GM21360 (cell line): ENCODE results near the gene PDE4D.
A peak's percentile ranks its signal among the peaks of the same experiment; 100 is the strongest.
"Not testable (repeated sequence)": the region's sequence is repeated elsewhere in the genome, so short reads cannot be mapped to it uniquely, and the experiment has no call there.

Source experiments
- ATAC-seq: cut with Tn5 transposase; IDR thresholded peaks from one replicate; pipeline ENCODE4 v1.9.1; 2021; ENCODE audit warnings: mild to moderate bottlenecking, moderate library complexity; ENCODE audit not compliant: unreplicated experiment

The PDE4D gene

DNA sequence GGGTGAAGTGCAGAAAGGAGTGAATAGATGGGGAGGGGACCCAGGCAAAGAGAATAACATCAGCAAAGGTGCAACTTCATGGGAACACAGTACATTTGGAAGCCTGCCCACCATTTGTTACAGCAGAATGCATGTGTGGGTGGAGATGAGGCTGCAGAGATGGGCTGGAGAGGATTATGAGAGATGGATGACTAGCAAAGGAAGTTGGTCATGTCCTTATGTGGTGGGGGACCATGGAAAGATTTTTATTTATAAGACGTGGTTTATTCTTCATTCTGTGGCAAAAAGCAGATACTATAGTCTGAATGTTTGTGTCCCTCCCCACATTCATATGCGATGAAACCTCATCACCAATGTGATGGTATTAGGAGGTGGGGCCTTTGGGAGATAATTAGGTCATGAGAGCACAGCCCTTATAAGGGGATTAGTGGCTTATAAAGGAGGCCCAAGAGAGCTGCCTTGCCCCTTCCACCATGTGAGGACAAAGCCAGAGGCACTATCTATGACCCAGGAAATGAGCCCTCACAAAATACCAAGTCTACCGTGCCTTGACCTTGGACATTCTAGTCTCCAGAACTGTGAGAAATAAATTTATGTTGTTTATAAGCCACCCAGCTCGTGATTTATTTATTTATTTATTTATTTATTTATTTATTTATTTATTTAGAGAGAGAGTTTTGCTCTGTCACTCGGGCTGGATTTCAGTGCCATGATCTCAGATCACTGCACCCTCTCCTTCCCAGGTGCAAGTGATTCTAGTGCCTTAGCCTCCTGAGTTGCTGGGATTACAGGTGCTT lies 827.0 kb downstream of the PDE4D start:
- no peak for ATAC-seq

DNA sequence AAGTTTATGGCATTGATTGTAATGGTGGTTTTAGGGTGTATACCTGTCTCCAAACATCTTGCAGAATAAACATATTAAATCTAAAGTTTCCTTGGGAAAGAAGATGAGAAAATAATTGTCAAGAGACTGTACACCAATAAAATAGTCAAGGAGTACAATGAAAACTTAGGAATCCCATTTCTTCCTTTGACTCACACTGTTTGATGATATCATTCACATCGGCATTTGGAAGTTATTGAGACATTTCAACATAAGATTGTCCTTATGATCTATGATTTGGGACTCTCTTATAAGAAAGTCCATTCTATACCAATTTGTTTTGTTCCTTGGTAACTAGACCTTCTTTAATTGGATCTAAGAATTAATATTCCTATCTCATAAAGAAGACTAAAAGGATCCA lies 828.0 kb downstream of the PDE4D start:
- no peak for ATAC-seq

DNA sequence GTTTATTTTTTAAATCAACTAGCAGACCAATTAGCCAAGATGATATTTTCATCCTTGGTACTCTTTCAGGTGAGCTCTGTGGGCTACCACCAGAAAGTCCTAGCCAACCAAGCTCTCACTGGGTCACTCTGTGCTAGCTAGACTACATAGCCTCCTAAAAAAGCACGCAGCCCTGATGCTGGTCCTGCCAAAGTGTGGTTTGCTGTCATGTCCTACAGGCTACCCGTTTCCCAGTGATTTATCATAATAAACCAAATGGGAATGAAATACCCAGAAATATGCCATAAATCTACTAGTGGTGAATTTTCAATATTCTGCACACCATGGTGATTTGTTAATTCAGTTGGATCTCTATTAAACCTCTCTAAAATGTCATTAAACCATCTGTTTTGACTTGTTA lies 829.2 kb downstream of the PDE4D start:
- ATAC-seq, result no peak

DNA sequence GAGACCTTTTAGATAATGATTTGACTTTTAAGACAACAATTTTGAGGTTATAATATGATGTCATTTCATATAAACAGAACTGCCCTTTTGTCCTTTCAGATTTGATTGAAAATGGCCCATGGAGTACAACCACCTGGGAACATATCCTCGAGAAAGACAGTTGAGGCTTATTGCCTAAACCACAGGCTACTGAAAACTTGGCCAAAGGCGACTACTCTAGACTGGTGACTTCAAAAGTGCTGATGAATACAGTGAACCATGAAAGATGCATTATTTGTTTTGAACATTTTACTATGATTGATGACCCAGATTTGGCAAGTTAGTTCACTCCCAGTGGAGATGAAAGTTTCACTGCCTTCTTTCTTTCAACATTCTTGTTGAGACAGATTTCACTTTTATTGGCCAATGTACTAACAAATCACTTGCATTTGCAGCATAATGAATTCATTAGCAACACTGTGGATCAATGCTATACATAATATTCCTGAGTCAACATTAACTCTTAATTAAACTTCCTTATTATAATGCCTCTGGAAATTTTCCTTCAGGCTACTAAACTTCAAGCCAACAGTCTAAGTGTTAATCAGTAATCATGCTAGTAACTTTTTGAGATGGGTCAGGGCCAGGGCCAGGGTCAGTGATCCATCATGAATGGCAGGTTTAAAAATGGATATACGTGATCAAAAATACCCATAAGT lies 830.4 kb downstream of the PDE4D start:
- no peak for ATAC-seq

DNA sequence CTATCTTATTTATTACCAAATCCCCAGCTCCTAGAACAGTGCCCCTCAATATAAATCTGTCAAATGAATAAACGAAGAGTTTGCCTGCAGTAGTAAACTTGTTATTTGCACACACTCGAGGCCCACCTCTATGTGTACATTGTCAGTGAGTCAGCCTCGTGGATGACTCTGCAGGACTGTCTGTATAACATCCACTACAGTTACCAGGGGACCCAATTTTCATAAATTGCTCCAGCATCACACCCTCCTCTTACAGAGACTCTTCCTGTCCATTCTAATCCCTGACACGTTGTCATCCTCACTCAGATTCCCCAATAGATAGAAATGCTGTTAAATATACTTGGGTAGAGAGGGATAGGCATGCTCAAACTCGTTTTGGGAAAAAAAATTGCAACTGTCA lies 832.1 kb downstream of the PDE4D start:
- ATAC-seq, result no peak

DNA sequence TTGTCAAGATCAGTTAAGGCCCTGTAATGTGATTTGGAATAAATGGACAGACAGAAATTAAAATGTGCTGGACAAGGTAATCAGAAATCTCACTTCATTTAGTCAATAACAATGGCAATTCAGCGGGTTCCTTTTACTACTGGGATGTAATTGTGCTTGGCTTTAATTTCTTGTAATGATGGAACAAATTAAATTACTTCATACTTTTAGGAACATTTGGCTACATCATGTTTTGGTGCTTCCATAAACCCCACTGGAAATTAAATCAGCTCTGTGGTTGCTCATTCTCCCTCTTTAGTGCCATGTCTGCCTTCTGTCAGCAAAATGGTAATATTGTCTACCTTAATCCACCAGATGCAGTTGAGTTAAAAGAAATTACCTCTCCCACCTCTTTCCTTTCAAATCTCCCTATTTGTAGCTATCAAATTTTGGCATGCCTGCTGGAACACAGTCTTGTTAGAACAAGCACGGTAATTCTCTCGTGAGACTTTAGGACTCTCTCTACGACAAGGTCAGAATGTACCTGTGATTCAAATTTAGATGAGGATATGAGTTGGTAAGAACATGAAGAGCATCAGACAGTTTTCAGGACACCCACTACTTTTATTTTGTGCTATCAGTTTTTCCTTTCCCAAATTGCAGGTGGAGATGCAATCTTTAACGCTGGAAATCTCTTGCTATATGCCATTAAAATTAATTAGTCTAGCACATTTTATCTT lies 834.4 kb downstream of the PDE4D start:
- no peak for ATAC-seq

DNA sequence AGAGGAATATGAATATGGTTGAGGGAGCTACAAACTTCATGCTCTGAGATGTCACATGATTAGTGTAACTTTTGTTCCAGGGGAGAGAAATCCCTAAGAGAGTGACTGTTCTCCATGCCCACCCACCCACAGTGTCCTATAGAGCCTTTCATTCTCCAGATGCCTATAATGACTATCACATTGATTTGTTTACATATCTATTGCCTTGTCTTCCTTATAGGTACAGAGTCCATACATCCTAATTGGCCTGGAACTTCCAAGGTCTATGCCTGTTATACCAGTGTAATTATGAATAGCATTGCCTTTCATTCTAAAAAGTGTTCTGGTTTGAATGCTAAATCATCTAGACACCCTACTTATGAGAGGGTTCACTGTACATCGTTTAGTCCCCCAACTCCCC lies 835.3 kb downstream of the PDE4D start:
- no peak for ATAC-seq

DNA sequence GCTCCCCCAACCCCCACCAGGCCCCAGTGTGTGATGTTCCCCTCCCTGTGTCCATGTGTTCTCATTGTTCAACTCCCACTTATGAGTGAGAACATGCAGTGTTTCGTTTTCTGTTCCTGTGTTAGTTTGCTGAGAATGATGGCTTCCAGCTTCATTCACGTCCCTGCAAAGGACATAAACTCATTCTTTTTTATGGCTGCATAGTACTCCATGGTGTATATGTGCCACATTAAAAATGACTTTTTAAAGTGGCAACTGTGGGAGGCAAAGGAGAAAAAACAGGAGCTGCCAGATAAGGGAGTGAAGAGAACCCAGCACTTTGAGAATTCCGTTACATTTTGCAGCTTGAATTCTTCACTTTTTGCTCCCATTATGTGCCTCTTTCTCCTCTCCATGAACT lies 836.9 kb downstream of the PDE4D start:
- not testable (repeated sequence) for ATAC-seq

DNA sequence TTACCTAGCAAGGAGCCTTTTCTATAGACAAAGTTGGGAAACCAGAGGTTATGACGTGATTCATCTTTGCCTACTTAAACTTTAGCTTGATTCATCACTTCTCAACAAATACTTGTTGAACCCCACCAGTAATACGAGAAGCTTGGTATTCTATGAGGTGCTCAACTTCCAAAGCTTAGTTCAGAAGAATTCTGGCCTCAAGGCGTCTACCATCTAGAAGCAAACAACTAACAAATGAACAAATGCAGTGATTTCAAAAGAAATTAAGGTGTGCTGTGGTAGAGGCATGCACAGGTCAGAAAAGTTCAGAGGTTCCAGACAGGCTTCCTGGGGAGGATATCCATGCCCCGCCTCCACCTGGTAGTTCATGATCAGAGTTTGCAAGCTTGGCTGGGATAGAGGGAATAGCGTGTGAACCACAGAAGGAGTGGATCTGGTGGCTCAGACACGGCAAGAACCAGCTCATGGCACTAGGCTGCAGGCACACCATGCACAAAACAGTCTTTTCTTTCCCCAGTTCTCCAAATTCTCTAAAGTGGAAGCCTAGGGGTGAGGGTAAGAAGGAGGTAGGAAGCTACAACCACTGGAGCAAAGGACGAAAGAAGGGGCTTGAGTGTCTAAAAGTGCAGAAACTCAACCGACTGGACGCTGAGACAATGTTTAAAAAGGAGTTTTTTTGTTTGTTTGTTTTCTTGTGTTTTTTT lies 837.6 kb downstream of the PDE4D start:
- no peak for ATAC-seq

DNA sequence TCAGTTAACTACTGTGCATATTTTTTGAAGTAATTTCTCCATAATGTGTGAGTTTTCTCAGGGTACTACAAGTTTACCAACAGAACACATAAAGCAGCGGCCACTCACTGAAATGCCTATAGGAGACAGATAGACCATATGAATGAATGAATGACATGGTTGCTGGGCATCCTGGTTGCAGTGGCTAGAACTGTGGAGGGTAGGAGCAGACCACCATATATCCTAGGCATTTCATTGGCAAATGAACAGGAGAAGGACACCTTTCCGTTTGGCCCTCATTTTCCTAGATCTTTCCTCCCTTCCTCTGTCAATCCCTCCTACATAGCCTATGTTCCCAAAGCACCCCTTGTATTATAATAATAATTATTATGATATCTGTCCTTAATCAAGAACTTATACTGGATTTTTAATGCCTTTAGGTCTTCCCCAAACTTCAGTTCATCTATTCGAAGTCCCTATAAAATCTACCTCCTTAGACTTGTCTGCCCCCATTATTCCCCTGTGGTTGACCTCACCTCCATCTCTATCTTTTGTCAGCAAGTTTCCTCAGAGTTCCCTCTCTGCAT lies 838.5 kb downstream of the PDE4D start:
- no peak for ATAC-seq

DNA sequence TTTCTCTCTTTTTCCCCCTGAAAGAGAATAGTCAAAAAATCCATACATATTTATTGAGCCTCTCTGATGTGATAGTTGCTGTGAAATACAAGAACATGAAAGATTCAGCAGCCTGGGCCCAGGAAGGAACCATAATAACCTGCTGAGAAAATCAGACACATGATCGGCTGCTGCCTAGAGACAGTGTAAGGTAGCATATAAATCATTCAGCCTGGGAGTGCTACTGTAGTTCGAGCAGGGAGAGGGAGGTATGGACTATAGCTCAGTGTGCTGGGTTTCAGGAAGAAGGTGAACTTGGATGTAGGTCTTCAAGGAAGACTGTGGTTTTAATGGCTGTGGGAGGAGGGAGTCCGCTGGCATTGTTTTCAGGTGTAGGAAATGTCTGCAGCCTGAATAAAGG lies 841.6 kb downstream of the PDE4D start:
- ATAC-seq, result no peak

DNA sequence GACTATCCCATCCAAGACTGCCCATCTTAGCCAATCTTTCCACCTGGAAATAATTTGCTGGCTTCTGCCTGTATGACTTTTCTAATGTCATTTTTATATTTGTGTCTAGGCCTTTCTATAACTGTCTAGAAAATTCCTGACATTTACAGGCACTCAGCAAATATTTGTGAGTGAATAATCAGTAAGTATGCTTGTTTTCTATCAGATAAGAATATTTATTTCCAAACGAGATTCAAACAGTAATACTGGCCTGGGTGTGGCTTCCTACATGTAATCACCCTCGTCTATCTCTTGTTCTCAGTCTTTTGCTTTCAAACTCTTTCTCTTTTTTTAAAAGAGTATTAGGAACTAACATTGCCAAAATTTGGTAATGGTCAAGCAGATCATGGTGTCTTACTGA lies 844.4 kb downstream of the PDE4D start:
- no peak for ATAC-seq

DNA sequence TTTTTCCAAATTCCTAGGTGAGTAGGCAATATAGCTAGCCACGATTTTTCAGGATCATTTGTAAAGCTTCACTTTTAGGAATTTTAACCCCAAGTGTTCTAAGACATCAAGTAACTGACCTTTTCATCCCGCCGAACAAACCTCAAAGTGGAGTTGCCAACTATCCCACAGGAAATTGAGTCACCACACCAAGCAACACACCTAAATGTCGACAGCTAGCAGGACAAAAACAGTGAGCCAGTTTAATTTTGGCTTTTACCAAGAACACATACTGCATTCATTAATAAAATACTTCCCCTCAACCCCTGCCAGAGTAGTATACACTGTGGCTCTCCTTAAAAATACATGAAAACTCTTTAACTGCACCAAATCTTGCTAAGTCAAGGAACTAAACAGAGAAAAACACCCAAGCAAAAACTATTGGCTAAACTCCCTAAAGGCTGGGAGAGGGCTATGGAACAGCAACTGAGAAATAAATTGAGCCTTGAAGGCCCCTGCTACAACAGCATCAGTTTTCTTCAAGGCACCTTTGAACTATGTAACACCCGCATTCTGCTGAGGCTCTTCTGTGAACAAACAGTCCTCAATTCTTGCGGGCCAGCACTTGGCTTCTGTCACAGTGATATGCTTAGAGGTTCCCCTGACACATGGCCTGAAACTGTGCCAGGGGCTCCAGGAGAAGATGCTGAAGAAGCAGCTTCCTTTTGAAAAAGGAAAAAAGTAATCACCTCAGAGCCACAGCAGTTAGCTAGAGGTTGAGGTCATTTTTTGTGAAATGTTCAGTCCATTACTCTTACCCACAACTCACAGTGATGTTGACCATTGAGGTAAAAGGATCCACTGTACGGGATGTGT lies 851.1 kb downstream of the PDE4D start:
- no peak for ATAC-seq

DNA sequence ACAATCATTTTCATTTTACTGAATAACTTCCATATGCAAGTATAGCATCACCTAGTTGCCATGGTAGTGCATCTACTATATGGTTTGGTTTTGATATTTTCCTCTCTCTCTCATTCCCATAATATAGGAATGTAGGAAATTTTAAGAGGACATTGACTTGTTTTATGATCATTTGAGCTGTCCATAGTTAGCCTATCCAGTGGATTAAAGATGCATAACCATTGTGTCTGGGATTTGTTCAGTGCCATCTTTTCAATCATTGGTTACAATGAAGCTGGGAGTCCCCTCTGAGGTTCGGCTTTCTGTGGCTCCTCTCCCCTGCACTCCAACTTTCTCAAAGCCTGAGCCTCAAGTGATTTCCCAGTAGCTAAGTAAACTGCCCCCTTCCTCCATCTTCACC lies 852.2 kb downstream of the PDE4D start:
- ATAC-seq, result no peak

DNA sequence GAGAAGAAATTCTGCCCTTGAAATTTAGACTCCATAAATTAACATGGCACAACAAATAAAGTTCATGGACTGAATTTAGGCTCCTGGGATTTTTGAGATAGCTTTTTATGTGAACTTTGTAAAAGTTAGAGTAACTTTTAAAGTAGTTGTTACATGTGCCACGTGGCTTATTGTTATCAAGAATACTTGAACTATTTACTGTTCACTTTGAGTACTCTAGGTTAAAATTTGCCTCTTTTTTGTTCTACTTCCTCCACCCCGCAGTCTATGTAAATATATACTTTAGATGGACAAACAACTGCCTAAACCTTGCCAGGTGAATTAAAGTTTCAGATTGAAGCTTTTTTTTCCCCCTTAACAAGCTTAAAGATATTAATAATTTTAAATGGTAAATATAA lies 852.7 kb downstream of the PDE4D start:
- no peak for ATAC-seq

DNA sequence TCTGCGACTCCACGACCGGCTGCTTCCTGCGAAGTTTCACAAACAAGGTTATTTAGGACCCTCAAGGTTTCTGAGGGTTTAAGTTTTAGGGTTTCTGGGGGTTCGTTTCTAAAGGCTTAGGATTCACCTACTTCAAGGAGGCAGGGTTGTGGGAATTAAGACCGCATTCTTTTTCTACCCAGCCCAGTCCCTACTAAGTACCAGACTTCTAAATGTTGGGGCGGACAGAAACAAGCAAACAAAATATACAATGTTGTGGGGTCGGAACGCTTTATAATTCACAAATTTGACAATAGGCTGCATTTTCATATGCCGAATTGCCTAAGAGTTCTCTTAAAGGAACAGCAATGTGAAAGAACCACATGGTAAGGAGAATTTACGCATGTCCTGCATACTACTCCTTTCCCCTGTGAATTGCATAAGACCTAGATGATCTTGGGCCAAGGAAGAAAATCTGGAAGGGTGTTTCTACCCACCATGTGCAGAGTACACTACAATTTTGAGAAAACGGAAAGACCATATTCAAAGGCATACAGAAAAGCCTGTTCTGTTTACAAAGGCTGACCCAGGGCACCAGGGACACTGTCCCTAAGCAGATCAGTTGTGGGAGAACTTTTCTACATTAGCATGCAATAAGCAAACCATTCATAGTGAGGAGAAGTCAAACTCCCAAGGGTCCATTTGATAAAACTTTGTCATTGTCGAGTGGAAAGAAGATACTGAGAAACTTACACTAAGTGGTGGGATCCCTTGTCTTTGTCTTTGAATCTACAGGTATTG lies 853.3 kb downstream of the PDE4D start:
- no peak for ATAC-seq

DNA sequence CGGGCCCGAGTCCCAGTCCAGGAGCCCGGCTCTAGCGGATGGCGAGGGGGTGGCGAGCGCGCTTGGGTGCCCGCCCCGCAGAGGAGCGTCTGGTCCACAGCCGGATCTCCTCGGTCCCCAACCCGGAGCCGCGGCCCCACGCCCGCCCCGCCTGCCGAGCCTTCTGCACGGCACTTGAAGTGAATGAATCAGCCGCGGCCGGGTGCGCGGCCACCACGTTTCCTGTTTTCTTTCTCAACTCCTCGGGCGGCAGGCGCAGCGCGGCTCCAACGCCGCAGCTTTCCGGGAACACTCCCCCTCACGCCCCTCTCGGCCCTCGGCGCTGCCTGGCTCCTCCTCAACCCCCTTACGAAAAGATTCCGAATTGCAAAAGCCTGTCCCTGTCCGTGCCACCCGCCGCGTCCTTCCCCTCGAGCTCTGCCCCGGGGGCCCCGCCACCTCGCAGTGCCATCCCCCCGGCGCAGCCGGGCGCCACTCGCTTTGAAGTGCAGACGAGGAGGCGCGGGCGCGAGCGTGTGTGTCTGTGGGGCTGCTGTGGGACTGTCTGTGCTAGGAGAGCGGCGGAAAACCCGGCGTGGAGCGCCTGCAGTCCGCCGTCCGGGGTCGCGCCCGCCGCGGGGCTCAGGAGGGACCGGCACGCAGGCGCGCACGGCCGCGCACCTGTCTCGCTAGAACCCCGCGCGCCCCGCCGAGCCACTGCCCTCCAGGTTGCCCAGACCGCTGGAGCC lies 854.1 kb downstream of the PDE4D start:
- ATAC-seq, result peak; percentile 64

DNA sequence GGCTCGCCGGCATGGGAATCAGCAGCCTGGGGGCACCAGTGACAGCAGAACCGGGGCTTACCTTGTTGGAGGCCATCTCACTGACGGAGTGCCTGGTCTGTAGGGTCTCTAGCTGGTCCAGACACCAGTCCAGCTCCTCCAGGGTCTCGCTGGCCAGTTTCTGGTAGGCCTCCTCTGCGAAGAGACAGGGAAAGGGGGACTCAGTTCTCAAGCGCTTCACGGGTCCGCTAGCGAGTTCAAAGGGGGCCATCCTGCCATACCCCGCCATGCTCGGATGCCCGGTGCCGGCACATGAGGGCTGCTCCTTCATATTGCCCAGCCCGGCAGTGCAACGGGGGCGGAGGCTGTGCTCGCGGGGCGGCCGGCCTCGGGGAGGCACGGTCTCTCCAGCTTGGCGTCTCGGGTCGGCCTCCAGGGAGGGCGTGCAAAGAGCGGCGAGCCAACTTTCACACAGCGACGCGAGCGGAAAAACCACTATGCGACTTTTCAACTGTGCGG lies 854.7 kb downstream of the PDE4D start:
- peak; percentile 42 for ATAC-seq
